ENCODE results near the gene TDP1. TPM values are rescaled to one million over a fixed set of nuclear protein-coding genes. Genes with fewer than 3 reads are reported as not detected.

Gene TDP1
- 34.1 TPM for polyA plus RNA-seq (2012; ENCODE audit: missing spikeins)

GRCh38 chr14:89955745-89956660 lies at the start of gene TDP1:
TSS of gene TDP1 (plus strand) at chr14:89955927. CDS start at chr14:89963115, 7,188 bp downstream.
- FAIRE-seq = peak; percentile 95

GRCh38 chr14:89906000-89906399 lies 49.7 kb upstream of the TDP1 start:
- no peak for DNase-seq (ENCODE audit: insufficient read length)
- TF ChIP-seq POLR2AphosphoS5 (IDR thresholded peaks at IDR 0.05; ENCODE audit: low read depth, low read length) = no peak
- no peak for TF ChIP-seq TAF1 (IDR thresholded peaks at IDR 0.05; ENCODE audit: borderline replicate concordance, low read depth, low read length)
- no peak for TF ChIP-seq POLR2A (IDR thresholded peaks at IDR 0.05; ENCODE audit: low read depth, low read length)
- FAIRE-seq = no peak

More at GRCh38 chr14:89955745-89956660, at the start of gene TDP1:
- TF ChIP-seq POLR2A (IDR thresholded peaks at IDR 0.05; ENCODE audit: low read depth, low read length) = peak; percentile 88
- TF ChIP-seq TAF1 (IDR thresholded peaks at IDR 0.05; ENCODE audit: borderline replicate concordance, low read depth, low read length) = peak; percentile 49; the same call in 1 of the 2 replicates
- TF ChIP-seq POLR2AphosphoS5 (IDR thresholded peaks at IDR 0.05; ENCODE audit: low read depth, low read length) = peak; percentile 64
- DNase-seq (ENCODE audit: insufficient read length) = peak; percentile 83

GRCh38 chr14:89907655-89908054 lies 48.1 kb upstream of the TDP1 start:
- TF ChIP-seq TAF1 (IDR thresholded peaks at IDR 0.05; ENCODE audit: borderline replicate concordance, low read depth, low read length) (no peak), POLR2AphosphoS5 (IDR thresholded peaks at IDR 0.05; ENCODE audit: low read depth, low read length) (no peak), POLR2A (IDR thresholded peaks at IDR 0.05; ENCODE audit: low read depth, low read length) (no peak)
- DNase-seq (ENCODE audit: insufficient read length) (no peak), FAIRE-seq (no peak)

GRCh38 chr14:89908712-89909450 lies 46.8 kb upstream of the TDP1 start:
- DNase-seq (ENCODE audit: insufficient read length) (no peak), FAIRE-seq (no peak)
- TF ChIP-seq POLR2AphosphoS5 (IDR thresholded peaks at IDR 0.05; ENCODE audit: low read depth, low read length) (no peak), TAF1 (IDR thresholded peaks at IDR 0.05; ENCODE audit: borderline replicate concordance, low read depth, low read length) (no peak), POLR2A (IDR thresholded peaks at IDR 0.05; ENCODE audit: low read depth, low read length) (no peak)

GRCh38 chr14:89909586-89909985 lies 46.1 kb upstream of the TDP1 start:
- no peak for DNase-seq (ENCODE audit: insufficient read length)
- FAIRE-seq = no peak
- no peak for TF ChIP-seq POLR2A (IDR thresholded peaks at IDR 0.05; ENCODE audit: low read depth, low read length)
- TF ChIP-seq TAF1 (IDR thresholded peaks at IDR 0.05; ENCODE audit: borderline replicate concordance, low read depth, low read length) = no peak
- no peak for TF ChIP-seq POLR2AphosphoS5 (IDR thresholded peaks at IDR 0.05; ENCODE audit: low read depth, low read length)

- DNase-seq (ENCODE audit: insufficient read length) (no peak), FAIRE-seq (no peak)
- TF ChIP-seq POLR2A (IDR thresholded peaks at IDR 0.05; ENCODE audit: low read depth, low read length) = no peak
- no peak for TF ChIP-seq TAF1 (IDR thresholded peaks at IDR 0.05; ENCODE audit: borderline replicate concordance, low read depth, low read length)
Measured at GRCh38 chr14:89910691-89911009, 45.1 kb upstream of the TDP1 start.

- no peak for FAIRE-seq
- no peak for DNase-seq (ENCODE audit: insufficient read length)
- TF ChIP-seq POLR2A (IDR thresholded peaks at IDR 0.05; ENCODE audit: low read depth, low read length) (no peak), TAF1 (IDR thresholded peaks at IDR 0.05; ENCODE audit: borderline replicate concordance, low read depth, low read length) (no peak), POLR2AphosphoS5 (IDR thresholded peaks at IDR 0.05; ENCODE audit: low read depth, low read length) (no peak)
Measured at GRCh38 chr14:89911010-89911919, 44.5 kb upstream of the TDP1 start.

- DNase-seq (ENCODE audit: insufficient read length) (no peak), FAIRE-seq (no peak)
- TF ChIP-seq TAF1 (IDR thresholded peaks at IDR 0.05; ENCODE audit: borderline replicate concordance, low read depth, low read length) (no peak), POLR2A (IDR thresholded peaks at IDR 0.05; ENCODE audit: low read depth, low read length) (no peak), POLR2AphosphoS5 (IDR thresholded peaks at IDR 0.05; ENCODE audit: low read depth, low read length) (no peak)
Measured at GRCh38 chr14:89912221-89912620, 43.5 kb upstream of the TDP1 start.

GRCh38 chr14:89912667-89913211 lies 43.0 kb upstream of the TDP1 start:
- FAIRE-seq (no peak), DNase-seq (ENCODE audit: insufficient read length) (no peak)
- no peak for TF ChIP-seq POLR2A (IDR thresholded peaks at IDR 0.05; ENCODE audit: low read depth, low read length)
- TF ChIP-seq POLR2AphosphoS5 (IDR thresholded peaks at IDR 0.05; ENCODE audit: low read depth, low read length) = no peak
- no peak for TF ChIP-seq TAF1 (IDR thresholded peaks at IDR 0.05; ENCODE audit: borderline replicate concordance, low read depth, low read length)

GRCh38 chr14:89915114-89915878 lies 40.4 kb upstream of the TDP1 start:
- FAIRE-seq = peak; percentile 44
- TF ChIP-seq POLR2AphosphoS5 (IDR thresholded peaks at IDR 0.05; ENCODE audit: low read depth, low read length) (no peak), TAF1 (IDR thresholded peaks at IDR 0.05; ENCODE audit: borderline replicate concordance, low read depth, low read length) (no peak), POLR2A (IDR thresholded peaks at IDR 0.05; ENCODE audit: low read depth, low read length) (no peak)
- DNase-seq (ENCODE audit: insufficient read length) = peak; percentile 8

Data from GM12892 (cell line).